Activated CD4-positive, CD25-positive, alpha-beta regulatory T cell treated with anti-CD3 and anti-CD28 coated beads, Interleukin-2, amount 50 U/mL, for 16 hours (primary cell): Measurements from ENCODE around the gene CD68.

Source experiments
- DNase-seq: peaks from one replicate; pipeline ENCODE4 v3.0.0-alpha.2; 2020; ENCODE audit warnings: low read depth, low spot score

Gene CD68

GRCh38 chr17:7559320-7560171 is 19.9 kb upstream of the CD68 start:
- no peak for DNase-seq

GRCh38 chr17:7560172-7561027 is 19.0 kb upstream of the CD68 start:
- no peak for DNase-seq

- peak; percentile 68 for DNase-seq
These were observed 18.3 kb upstream of the CD68 start for GRCh38 chr17:7561028-7561575.

GRCh38 chr17:7561589-7562207 is 17.7 kb upstream of the CD68 start, which contains the start of gene SENP3:
Gene SENP3, plus strand, starts transcription at chr17:7561919. Its CDS starts 1,158 bp downstream, at chr17:7563077.
- peak; percentile 82 for DNase-seq

GRCh38 chr17:7562208-7562605 is 17.2 kb upstream of the CD68 start:
- DNase-seq = no peak

- no peak for DNase-seq
These were observed 16.1 kb upstream of the CD68 start for GRCh38 chr17:7563115-7563869.

DNA sequence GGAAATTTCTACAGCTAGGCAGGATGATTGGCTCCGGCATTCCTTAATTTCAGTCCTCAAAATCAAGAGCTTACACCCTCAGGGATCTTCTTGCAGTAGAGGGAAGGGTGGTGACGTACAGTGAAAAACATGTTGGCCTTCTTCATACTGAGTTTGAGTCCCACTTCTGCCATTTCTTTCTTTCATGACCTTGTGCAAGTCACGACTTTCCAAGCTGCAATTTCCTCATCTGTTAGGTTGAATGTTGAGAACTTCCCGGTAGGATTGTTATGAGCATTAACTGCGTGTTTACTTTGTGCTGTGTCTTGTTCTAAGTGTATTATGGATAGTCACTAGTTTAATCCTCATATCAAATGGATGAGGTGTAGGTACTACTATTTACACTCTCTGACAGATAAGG is 9.9 kb upstream of the CD68 start:
- no peak for DNase-seq

DNA sequence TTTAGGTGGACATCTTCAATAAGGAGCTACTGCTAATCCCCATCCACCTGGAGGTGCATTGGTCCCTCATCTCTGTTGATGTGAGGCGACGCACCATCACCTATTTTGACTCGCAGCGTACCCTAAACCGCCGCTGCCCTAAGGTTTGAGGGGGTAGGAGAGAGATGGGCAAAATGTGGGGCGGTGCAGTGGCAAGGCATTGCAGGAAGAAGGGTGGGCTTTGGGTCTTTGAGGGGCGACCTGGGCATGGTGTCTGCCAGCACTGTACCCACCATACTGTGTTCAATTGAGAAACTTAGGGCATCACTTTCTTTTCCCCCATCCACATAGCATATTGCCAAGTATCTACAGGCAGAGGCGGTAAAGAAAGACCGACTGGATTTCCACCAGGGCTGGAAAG is 9.1 kb upstream of the CD68 start:
- no peak for DNase-seq

- no peak for DNase-seq
These were observed 7.2 kb upstream of the CD68 start for GRCh38 chr17:7572338-7572587.

DNA sequence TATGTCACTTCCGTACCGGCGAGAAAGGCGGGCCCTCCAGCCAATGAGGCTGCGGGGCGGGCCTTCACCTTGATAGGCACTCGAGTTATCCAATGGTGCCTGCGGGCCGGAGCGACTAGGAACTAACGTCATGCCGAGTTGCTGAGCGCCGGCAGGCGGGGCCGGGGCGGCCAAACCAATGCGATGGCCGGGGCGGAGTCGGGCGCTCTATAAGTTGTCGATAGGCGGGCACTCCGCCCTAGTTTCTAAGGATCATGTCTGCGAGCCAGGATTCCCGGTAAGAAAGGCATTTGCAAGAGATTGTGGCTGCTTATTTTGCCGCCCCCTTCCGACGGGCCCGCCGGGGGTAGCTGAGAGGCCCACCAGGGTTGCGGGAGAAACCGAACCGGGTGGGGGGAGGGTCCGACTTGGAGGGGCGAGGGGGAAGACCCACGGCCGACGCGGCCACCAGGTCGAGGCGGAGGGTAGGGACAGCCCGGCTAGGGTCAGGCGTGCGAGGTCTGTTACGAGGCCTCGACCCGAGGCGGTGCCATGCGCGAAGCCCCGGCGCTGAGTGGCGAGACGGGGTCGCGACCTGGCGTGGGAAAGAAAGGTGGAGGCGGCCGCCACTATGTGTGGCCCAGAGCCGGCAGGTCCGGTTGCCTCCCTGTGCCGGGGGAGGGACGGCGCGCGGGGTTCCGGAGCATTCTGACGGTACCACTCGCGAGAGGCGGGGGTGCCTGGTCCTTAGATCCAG is 6.7 kb upstream of the CD68 start:
- peak; percentile 99 for DNase-seq

DNA sequence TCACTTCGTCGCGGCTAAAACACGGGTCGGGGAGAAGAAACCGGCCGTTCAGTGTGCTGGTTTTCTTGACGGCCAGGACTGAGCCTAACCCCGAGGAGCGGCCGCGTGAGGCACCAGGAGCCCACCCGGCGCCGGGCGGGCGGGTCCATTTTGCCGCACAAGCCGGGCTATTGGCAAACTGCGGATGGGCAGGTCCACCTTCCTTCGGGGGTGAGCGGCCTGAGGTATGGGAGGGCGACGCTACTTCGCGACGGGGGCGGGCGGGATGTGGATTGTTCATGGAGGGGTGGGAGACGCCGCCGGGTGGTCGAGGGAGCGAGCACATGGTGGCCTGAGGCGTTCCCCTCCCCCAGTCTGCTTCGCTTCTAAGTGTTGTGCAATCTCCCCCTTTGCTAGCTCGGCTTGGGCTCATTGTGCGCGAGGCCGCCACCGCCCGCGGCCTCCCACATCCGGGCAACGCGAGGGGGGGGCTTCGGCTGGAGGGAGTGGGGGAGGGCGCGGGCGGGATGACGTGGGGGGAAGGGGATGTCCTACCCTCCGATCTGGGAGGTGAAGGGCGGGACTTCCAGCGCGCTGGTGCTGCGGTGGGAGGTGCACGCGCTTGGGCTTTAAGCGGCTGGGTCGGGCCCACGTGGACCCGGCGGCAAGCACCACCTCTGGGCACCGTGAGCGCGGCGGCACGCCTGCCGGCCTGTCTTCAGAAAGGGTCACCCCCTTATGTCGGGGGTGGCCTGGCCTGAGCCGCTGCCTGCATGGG is 5.9 kb upstream of the CD68 start:
- peak; percentile 83 for DNase-seq

DNA sequence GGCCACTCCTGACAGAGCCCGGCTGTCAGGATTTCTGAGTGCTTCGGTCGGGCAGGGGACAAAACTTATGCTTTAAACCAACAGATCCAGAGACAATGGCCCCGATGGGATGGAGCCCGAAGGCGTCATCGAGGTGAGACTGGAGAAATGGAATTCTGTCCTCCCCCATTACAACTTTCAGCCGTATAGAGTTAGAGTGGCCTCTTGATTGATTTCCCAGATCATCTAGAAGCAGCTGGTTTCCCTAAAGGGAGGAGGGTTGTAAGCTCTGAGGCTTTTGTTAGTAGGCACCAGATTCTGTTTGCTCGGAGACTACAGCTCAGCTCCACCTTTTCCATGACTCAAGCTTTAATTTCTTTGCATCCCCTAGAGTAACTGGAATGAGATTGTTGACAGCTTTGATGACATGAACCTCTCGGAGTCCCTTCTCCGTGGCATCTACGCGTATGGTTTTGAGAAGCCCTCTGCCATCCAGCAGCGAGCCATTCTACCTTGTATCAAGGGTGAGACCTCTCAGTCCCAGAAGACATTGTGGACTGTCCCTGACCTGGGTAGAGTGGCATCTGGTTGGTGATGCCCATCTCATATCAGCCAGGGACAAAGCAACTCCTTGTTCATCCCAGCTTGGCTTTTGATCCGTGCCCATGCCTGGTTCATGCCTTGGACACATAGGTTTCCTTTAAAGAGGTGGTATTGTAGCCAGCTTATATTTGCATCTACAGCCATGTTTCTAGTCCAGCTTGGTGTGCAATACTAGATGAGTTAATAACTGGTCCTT is 5.1 kb upstream of the CD68 start:
- DNase-seq = no peak

- no peak for DNase-seq
These were observed 4.0 kb upstream of the CD68 start for GRCh38 chr17:7575481-7575883.

DNA sequence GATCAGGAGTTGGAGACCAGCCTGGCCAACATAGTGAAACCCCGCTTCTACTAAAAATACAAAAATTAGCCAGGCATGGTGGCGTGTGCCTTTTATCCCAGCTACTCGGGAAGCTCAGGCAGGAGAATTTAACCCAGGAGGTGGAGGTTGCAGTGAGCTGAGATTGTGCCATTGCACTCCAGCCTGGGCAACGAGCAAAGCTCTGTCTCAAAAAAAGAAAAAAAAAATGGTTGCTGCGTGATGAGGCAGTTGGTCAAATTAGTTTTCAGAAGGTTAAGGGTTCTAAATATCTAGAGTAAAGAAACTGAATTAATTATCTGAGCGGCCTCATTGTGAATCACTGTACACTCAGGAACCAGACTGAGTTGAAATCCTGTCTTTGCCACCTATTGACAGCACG is 3.5 kb upstream of the CD68 start:
- DNase-seq = no peak

- DNase-seq = no peak
These were observed 3.0 kb upstream of the CD68 start for GRCh38 chr17:7576432-7576937.

- DNase-seq = no peak
These were observed 1.9 kb upstream of the CD68 start for GRCh38 chr17:7577327-7578199.

DNA sequence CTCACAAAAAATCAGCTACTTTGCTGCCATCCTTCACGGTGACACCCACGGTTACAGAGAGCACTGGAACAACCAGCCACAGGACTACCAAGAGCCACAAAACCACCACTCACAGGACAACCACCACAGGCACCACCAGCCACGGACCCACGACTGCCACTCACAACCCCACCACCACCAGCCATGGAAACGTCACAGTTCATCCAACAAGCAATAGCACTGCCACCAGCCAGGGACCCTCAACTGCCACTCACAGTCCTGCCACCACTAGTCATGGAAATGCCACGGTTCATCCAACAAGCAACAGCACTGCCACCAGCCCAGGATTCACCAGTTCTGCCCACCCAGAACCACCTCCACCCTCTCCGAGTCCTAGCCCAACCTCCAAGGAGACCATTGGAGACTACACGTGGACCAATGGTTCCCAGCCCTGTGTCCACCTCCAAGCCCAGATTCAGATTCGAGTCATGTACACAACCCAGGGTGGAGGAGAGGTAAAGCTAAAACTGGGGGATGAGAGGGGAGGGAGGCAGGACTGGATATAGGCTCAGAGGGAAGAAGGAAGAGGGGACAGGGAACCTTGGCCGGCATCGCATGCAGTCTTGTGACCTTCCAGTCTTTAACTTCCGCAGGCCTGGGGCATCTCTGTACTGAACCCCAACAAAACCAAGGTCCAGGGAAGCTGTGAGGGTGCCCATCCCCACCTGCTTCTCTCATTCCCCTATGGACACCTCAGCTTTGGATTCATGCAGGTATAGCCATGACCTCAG is 581 bp downstream of the CD68 start:
- no peak for DNase-seq
